Choroid plexus epithelial cell (primary cell): Measurements from ENCODE around the gene LYPD8.

Experiments
- DNase-seq: peaks from one replicate; pipeline ENCODE4 v3.0.0-alpha.2; 2010; ENCODE audit warnings: low read depth
- H3K4me3 ChIP-seq: 2 replicates; pipeline ENCODE4 v1.5.1; 2011; ENCODE audit warnings: low read depth, mild to moderate bottlenecking, control low read depth, low read length, moderate library complexity
- CTCF ChIP-seq: conservative IDR thresholded peaks from 2 replicates; pipeline ENCODE4 v1.5.1; 2011; ENCODE audit warnings: low read depth, mild to moderate bottlenecking, control low read depth, inconsistent platforms, low read length, moderate library complexity

The LYPD8 gene

GRCh38 chr1:248733566-248733965 is 22.0 kb downstream of the LYPD8 start:
- no peak for DNase-seq
- no peak overlapping the region for H3K4me3 ChIP-seq
- no peak for TF ChIP-seq CTCF

GRCh38 chr1:248730507-248731335 is 24.8 kb downstream of the LYPD8 start:
- TF ChIP-seq CTCF = no peak
- no peak overlapping the region for H3K4me3 ChIP-seq
- no peak for DNase-seq

GRCh38 chr1:248714248-248714647 is 41.3 kb downstream of the LYPD8 start:
- peak; percentile 13 for DNase-seq
- TF ChIP-seq CTCF = no peak
- H3K4me3 ChIP-seq = no peak overlapping the region

- TF ChIP-seq CTCF = no peak
These were observed 45.2 kb downstream of the LYPD8 start for GRCh38 chr1:248710305-248710900.

GRCh38 chr1:248704606-248705005 is 51.0 kb downstream of the LYPD8 start:
- no peak for TF ChIP-seq CTCF
- DNase-seq = no peak
- no peak overlapping the region for H3K4me3 ChIP-seq

More at GRCh38 chr1:248710305-248710900, 45.2 kb downstream of the LYPD8 start:
- H3K4me3 ChIP-seq = no peak overlapping the region
- DNase-seq = no peak

GRCh38 chr1:248703674-248704073 is 51.9 kb downstream of the LYPD8 start:
- no peak overlapping the region for H3K4me3 ChIP-seq
- DNase-seq = no peak
- no peak for TF ChIP-seq CTCF
